Head of caudate nucleus (tissue), 42 donors: Measurements from ENCODE around the gene HSF2.
A peak's percentile ranks its signal among the peaks of the same experiment; 100 is the strongest.
"Not testable (repeated sequence)": the region's sequence is repeated elsewhere in the genome, so short reads cannot be mapped to it uniquely, and the experiment has no call there.

Source experiments
- DNase-seq, 42 donors: peaks; one replicate each; pipeline versions ENCODE4 v3.0.0 to v3.0.0-alpha.2; 2020 to 2021; ENCODE audit warnings: mixed read lengths in 7 of 42
- intact Hi-C: fragments of 100-400 bp; cut with DNase I; formaldehyde crosslinking; loops from one replicate; pipeline ENCODE4 v1.15.0; 2022

HSF2 gene

DNA sequence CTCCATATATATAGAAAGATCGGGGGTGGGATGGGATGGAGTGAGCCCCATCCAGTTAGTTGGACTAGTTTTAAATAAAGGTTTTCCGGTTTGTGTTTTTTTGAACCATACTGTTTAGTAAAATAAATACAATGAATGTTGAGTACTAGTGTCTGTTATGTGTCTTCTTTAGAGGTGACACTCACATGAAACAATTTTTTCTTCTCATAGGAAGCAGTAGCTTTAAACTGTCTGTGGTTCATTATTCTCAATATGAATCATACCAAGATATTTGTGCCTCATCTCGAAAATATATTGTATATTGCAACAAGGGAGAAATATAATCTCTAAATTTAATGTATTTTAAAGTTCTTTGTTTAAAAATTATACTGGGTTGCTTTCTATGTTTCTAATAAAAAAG, 33.4 kb downstream of the HSF2 start:
- intact Hi-C loops, result no loop called here
- no peak for DNase-seq

GRCh38 chr6:122438975-122439374, 39.5 kb downstream of the HSF2 start:
- DNase-seq, result no peak
- intact Hi-C loops, result no loop called here

GRCh38 chr6:122445274-122445673, 45.8 kb downstream of the HSF2 start:
- peak in 1 of 42 donors; percentile 9 for DNase-seq
- intact Hi-C loops, result no loop called here

DNA sequence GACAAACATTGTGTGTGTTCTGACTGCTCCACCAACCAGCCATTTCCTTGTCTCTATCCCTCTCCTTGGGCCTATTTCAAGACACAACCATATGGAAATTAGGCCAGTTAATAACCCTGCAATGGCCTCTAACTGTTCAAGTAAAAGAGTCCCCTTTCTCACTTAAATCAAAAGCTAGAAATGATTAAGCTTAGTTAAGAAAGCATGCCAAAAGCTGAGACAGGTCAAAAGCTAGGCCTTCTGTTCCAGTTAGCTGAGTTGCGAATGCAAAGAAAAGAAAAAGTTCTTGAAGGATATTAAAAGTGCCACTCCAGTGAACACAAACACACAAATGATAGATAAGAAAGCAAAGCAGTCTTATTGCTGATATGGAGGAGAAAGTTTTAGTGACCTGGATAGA, 49.6 kb downstream of the HSF2 start:
- DNase-seq, result no peak
- intact Hi-C loops, result no loop called here

GRCh38 chr6:122452509-122452908, 53.1 kb downstream of the HSF2 start:
- intact Hi-C loops, result no loop called here
- no peak for DNase-seq

GRCh38 chr6:122454673-122455072, 55.2 kb downstream of the HSF2 start:
- intact Hi-C loops, result no loop called here
- DNase-seq, result no peak

GRCh38 chr6:122455116-122455515, 55.7 kb downstream of the HSF2 start:
- intact Hi-C loops, DNase-seq: not testable (repeated sequence)

GRCh38 chr6:122458087-122458486, 58.6 kb downstream of the HSF2 start:
- intact Hi-C loops, result no loop called here
- DNase-seq, result no peak

DNA sequence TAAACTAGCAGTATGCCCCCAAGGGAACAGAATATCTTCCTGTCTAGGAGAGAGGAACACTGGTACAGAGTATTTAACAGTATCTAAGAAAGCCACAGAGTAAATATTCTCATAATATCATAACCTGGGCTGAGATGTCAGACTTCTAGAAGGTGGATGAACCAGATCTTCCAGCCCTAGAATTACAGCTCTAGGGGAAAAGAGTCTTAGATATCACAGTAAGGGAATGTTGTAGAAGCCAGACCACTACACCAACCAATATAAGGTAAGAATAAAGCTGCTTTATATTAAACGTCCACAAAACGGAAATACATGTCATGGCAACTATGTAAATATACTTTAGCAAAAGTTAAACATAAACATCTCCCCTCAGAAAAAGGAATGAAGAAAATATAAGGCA, 59.8 kb downstream of the HSF2 start:
- intact Hi-C loops, result no loop called here
- DNase-seq, result no peak

DNA sequence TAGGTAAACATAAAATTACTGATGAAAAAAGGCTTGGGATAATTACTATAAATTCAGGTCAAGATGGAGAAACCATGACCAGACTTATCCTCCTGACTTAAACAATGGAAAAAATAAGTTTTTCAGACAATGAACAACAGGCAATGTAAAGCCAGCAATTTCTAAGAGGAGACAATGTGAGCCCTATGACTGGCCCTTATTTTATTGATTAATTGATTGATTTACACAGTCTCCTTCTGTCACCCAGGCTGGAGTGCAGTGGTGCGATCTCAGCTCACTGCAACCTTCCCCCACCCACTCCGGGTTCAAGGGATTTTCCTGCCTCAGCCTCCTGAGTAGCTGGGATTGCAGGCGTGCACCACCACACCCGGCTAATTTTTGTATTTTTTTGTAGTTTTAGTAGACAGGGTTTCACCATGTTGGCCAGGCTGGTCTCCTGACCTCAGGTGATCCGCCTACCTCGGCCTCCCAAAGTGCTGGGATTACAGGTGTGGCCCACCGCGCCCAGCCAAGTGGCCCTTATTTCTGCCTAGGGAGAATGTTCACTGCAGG, 60.5 kb downstream of the HSF2 start:
- DNase-seq, intact Hi-C loops: not testable (repeated sequence)

DNA sequence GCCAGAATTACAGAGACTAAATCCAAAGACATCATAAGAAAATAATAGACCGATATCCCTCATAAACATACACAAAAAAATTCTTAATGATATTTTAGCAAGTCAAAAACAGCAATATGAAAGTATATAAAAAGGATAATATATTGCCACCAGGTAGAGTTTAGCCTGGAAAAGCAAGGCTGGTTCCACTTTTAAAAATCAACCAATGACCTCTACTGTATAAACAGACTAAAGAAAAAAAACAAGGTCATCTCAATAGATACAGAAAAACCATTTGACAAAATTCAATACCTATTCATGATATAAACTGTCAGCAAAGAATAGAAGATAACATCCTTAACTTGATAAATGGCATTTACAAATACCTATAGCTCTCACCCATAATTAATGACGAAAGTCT, 62.4 kb downstream of the HSF2 start:
- intact Hi-C loops, result no loop called here
- no peak for DNase-seq

DNA sequence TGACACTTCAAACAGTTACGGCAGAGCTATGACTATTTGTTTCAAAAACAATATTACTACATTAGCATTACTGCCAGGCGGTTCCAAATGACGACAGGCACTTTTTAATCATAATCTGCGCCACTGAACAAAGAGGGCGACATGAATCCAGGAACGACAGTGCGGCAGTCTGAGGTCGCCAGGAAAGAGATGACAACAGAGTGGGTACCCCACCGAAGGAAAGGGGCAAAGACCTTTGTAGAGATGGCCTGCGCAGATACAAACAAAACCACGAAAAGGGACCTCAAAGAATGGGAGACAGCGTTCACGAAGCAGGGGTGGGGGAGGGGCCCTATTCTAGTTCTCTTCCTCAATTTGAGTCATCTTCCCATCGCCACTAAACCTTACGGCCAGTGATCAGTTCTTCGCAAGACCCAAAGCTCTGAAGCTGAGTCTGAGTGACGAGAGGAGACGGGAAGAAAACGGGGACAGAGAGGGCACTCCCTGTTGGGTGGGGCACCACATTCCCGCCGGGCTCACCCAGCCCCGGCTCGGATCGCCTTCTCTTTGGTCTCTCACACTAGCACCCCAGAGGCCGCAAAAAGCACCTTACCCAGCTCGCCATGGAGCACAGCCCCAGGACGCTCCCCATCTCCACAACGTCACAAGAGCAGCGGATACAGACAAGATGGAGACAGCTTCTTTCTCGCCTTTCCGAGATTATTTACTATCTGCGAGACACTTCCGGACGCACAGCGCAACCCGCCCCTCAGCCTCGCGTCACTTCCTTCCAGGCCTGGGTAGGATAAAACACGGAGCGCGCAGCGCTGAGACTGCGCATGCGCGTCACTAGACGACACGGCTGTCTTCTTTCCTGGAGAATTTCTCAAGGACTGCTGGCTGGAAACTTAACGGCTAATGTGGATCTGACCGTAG, 71.9 kb downstream of the HSF2 start, which contains the start of gene SERINC1:
SERINC1 (minus strand) TSS at position 701 of the 915 bp plus-strand sequence; CDS start at position 631, 70 bp downstream.
- DNase-seq, result peak; percentile 90 to 97 (median 95)
- intact Hi-C loops, result loop anchor here (5.0 kb wide), 1 partner anchor 74 kb away; the partner anchor contains the start of gene HSF2

GRCh38 chr6:122472022-122472340, 72.5 kb downstream of the HSF2 start:
- intact Hi-C loops, result loop anchor here (5.0 kb wide), 1 partner anchor 75 kb away; the partner anchor contains the start of gene HSF2
- peak in 2 of 42 donors; percentile 7 to 11 for DNase-seq

DNA sequence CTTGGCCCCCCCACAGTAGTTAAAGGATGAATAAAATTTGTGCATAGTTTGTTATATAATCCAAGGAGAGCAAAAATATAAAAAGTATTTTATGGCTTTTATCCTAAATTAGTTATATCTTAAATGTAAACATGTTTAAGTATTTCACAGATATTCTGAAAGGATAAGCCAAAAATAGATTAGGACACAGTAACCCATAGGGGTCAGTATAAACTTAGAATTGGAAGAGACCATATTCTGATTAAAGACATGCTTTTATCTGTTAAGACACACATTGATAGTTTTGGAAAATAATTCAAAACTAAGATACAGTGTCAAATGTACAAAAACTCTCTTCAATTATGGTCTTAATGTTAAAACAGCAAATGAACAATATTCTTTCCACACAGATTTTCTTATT, 76.7 kb downstream of the HSF2 start:
- intact Hi-C loops, result no loop called here

GRCh38 chr6:122482750-122483080, 83.3 kb downstream of the HSF2 start:
- intact Hi-C loops, result no loop called here
- no peak for DNase-seq

More for the DNA sequence above, 76.7 kb downstream of the HSF2 start:
- no peak for DNase-seq
